ENCODE data around the gene LRRC15. TPM values are rescaled to one million over a fixed set of nuclear protein-coding genes. Genes with fewer than 3 reads are reported as not detected.

The LRRC15 gene
- total RNA-seq, 4 donors from 2014 or later, result 0.79 to 6.7 (median 1.4) TPM

DNA sequence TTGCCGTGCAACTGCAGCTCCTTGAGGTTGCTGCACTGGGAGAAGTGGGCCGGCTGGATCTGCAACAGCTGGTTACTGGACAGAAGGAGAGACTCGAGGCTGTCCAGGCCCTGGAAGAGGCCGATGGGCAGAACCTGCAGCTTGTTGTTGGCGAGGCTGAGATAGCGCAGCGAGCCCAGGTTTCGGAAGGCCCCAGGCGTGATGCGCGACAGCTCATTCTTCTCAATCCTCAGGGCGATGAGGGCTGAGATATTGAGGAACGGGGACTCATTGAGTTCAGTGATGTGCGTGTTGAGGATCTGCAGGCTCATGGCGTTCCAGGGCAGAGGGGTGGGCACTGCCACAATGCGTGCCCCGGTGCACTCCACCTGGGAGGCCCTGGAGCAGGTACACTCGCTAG is 9.0 kb downstream of the LRRC15 start:
- no peaks in the 10 kb centered on the region for H3K9me3 ChIP-seq
- TF ChIP-seq, protein P1, sequence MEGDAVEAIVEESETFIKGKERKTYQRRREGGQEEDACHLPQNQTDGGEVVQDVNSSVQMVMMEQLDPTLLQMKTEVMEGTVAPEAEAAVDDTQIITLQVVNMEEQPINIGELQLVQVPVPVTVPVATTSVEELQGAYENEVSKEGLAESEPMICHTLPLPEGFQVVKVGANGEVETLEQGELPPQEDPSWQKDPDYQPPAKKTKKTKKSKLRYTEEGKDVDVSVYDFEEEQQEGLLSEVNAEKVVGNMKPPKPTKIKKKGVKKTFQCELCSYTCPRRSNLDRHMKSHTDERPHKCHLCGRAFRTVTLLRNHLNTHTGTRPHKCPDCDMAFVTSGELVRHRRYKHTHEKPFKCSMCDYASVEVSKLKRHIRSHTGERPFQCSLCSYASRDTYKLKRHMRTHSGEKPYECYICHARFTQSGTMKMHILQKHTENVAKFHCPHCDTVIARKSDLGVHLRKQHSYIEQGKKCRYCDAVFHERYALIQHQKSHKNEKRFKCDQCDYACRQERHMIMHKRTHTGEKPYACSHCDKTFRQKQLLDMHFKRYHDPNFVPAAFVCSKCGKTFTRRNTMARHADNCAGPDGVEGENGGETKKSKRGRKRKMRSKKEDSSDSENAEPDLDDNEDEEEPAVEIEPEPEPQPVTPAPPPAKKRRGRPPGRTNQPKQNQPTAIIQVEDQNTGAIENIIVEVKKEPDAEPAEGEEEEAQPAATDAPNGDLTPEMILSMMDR (IDR thresholded peaks at IDR 0.05), result no peak
- TF ChIP-seq POLR2A (IDR thresholded peaks at IDR 0.05), result no peak
- WGBS, 2 donors, result 87 to 89% methylated on average over 12 to 17 of the region's 18 CpGs

DNA sequence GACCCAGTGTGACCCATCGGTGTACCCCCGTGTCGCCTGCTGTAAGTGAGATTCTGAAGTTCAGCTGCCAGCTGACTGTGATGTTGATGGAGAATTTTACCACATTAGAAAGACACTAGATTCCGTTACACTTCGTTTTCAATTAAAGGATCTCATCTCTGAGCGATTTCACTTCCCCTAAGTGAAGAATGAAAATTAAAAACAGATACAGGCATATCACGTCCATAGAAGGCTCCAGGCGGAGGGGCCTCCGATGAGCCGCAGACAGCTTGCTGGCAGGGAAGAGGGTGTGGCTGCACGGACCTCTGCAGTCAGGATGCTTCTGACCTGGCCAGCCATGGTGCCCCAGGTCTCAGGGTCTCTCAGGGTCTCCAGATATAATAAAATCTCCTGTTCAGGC is 11.9 kb downstream of the LRRC15 start:
- Histone ChIP-seq H3K9me3 (no peaks in the 10 kb centered on the region), H3K4me3 (replicated peaks in 1 of 3) (no peak overlapping the region), H3K27ac (no peak overlapping the region), H3K27me3 (no peaks in the 10 kb centered on the region), H3K36me3 (no peaks in the 10 kb centered on the region), H3K4me1 (no peaks in the 10 kb centered on the region)
- 92 to 93% methylated on average over 11 of the region's 11 CpGs for WGBS, 2 donors
- TF ChIP-seq POLR2A (IDR thresholded peaks at IDR 0.05), result no peak
- DNase-seq, result no peak
- intact Hi-C loops (cut with DNase I), result no loop called here

More for the DNA sequence above, 9.0 kb downstream of the LRRC15 start:
- Histone ChIP-seq H3K27ac (no peak overlapping the region), H3K4me3 (replicated peaks in 1 of 3) (no peak overlapping the region), H3K27me3 (no peaks in the 10 kb centered on the region), H3K4me1 (no peaks in the 10 kb centered on the region), H3K36me3 (no peaks in the 10 kb centered on the region)
- intact Hi-C loops (cut with DNase I), result no loop called here
- DNase-seq, result no peak

GRCh38 chr3:194355379-194355778 is 14.2 kb downstream of the LRRC15 start:
- no peaks in the 10 kb centered on the region for H3K27me3 ChIP-seq
- no peaks in the 10 kb centered on the region for H3K9me3 ChIP-seq
- no peak for TF ChIP-seq POLR2A (IDR thresholded peaks at IDR 0.05)
- TF ChIP-seq, protein P1 (IDR thresholded peaks at IDR 0.05), result no peak
- no peaks in the 10 kb centered on the region for H3K4me1 ChIP-seq
- DNase-seq, result no peak
- no peaks in the 10 kb centered on the region for H3K36me3 ChIP-seq
- WGBS, 2 donors, result 86 to 90% methylated on average over 7 of the region's 7 CpGs
- H3K4me3 ChIP-seq (replicated peaks in 1 of 3), result no peak overlapping the region
- intact Hi-C loops (cut with DNase I), result no loop called here
- no peak overlapping the region for H3K27ac ChIP-seq

GRCh38 chr3:194354315-194354714 is 15.2 kb downstream of the LRRC15 start:
- DNase-seq, result no peak
- intact Hi-C loops (cut with DNase I), result no loop called here
- no peaks in the 10 kb centered on the region for H3K27me3 ChIP-seq
- H3K4me1 ChIP-seq, result no peaks in the 10 kb centered on the region
- H3K36me3 ChIP-seq, result no peaks in the 10 kb centered on the region
- H3K27ac ChIP-seq, result no peak overlapping the region
- 90 to 100% methylated on average over 2 of the region's 2 CpGs for WGBS, 2 donors
- H3K9me3 ChIP-seq, result no peaks in the 10 kb centered on the region
- no peak overlapping the region for H3K4me3 ChIP-seq (replicated peaks in 1 of 3)
- TF ChIP-seq POLR2A (IDR thresholded peaks at IDR 0.05), result no peak
- TF ChIP-seq, protein P1 (IDR thresholded peaks at IDR 0.05), result no peak

GRCh38 chr3:194352667-194353246 is 16.8 kb downstream of the LRRC15 start:
- no peak overlapping the region for H3K4me3 ChIP-seq (replicated peaks in 1 of 3)
- WGBS, 2 donors, result 88 to 92% methylated on average over 10 of the region's 10 CpGs
- no peaks in the 10 kb centered on the region for H3K4me1 ChIP-seq
- H3K27me3 ChIP-seq, result no peaks in the 10 kb centered on the region
- TF ChIP-seq, protein P1 (IDR thresholded peaks at IDR 0.05), result no peak
- no peak for TF ChIP-seq POLR2A (IDR thresholded peaks at IDR 0.05)
- no peaks in the 10 kb centered on the region for H3K9me3 ChIP-seq
- H3K36me3 ChIP-seq, result no peaks in the 10 kb centered on the region
- no peak overlapping the region for H3K27ac ChIP-seq
- intact Hi-C loops (cut with DNase I), result no loop called here
- no peak for DNase-seq

Data from thyroid gland (tissue), 4 donors.